CD4-positive, alpha-beta T cell treated with Interleukin-4 for 1 hour (primary cell): ENCODE measurements around the gene GPR31.

Experiments
- DNase-seq, 2 donors: peaks; one replicate each; pipeline ENCODE4 v3.0.0-alpha.2; 2020 to 2022

Gene GPR31

DNA sequence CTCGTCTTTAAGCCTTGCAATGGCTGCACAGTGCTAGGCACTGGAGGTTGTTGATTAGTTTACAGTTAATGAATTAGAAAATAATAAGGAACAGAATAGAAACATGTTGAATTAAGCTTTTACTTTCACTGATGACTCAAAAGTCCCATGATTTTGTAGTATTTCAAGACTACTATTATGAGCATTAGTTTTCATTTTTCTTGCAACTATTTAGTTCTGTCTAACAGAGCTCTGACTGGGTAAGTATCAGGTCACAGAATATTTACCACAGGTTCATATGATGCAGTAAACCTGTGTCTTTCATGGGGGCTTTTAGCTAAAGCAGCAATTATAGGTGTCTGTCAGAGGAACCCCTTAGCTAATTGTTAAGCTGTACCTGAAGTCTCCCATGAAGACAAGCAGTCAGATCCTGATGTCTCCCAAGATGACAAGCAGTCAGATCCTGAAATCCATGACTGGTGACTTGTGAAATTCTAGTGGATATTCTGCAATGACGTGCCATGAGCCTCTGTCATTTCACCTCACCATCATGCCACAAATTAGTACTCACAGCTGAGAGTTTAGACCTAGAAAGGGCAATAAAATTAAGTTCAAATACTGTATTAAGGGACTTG is 8.2 kb upstream of the GPR31 start:
- no peak for DNase-seq

DNA sequence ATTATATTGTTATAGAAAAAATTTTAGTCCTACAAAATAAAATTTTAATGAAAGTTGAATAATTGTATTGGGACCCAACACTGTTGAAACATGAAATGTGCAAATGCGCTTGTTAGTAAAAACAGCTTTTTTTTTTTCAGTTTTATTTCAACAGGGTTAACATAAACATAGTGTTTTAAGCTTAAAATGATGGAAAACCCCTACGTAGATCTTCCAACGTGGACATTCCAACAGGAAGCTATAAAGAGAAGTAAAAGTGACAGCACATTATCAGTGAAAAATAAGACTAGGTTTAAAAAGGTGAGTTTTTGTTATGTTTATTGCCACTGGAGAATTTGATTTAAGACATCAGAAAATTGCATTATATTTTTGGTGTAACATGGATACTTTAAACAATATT is 6.5 kb upstream of the GPR31 start:
- no peak for DNase-seq

DNA sequence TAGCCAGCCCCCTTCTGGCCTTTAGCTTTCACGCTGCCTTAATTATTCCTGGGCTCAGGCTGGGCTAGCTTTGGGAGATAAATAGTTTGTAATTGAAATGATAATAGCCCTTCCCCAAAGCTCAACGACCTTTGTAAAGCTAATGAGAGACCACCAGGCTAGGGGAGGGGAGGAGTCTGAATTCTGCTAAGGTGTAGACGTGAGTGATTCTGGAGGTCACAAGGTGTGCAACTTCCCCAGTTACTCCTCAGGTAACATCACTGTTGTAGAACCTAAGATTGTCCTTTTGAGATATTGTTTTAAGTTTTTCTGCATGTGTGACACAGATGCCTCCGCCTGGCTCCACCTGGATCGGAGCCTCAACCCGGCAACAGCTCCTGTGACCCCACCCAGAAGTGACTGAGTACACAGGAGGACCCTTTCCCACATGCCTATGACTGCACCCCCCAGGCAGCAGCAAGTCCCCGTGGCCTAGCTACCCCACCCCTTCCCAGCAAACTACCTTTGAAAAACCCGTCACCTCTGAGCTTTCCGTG is 5.8 kb upstream of the GPR31 start:
- no peak for DNase-seq

DNA sequence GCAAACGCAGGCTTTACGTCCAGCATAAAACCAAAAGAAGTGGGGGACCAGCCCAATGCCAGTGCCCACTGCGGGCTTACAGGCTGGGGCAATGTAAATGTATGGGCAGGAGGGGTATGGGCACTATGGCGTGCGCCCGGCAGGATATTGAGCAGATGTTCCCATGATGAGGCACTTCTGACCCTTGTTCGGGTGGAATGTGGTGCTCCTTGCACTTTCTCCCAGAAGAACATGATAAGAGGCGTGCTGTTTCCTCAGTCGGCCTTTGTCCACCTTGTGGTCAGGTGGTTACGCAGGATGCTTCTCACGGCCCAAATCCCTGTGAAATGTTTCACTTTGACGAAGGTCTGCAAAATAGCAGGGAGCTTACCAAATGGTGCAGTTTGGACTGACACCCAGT is 4.8 kb upstream of the GPR31 start:
- DNase-seq = no peak

DNA sequence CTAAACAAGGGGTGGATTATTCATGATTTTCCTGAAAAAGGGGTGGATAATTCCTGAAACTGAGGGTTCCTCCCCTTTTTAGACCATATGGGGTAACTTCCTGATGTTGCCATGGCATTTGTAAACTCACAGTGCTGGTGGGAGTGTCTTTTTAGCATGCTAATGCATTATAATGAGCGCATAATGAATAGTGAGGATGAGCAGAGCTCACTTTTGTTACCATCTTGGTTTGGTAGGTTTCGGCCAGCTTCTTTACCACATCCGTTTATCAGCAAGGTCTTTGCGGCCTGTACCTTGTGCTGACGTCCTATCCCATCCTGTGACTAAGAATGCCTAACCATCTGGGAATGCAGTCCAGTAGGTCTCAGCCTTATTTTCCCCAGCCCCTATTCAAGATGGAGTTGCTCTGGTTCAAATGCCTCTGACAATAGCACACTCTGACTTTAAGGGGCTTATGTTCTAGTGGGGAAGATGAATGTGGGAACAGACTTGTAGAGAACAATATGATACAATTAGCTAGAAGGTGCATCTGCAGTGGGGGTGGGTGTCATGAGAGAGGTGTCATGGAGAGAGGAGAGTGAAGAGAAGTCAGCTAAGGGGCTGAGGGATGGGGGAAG is 4.2 kb upstream of the GPR31 start:
- no peak for DNase-seq

DNA sequence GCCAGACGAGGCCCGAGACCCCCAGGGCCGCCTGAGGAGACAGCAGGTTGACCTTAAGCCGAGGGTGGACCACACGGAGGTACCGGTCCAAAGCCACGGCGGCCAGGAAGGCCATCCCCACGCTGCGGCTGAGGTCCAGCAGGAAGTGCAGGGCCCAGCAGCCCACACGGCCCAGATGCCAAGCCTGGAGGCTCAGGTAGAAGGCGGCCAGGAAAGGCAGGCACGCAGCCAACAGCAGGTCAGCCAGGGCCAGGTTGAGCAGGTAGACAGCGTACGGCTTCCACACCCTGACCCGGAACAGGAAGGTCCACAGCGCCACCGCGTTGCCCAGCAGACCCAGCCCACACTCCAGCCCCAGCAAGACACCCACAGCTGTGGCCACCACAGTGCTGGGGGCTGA is 366 bp downstream of the GPR31 start:
- DNase-seq = no peak

DNA sequence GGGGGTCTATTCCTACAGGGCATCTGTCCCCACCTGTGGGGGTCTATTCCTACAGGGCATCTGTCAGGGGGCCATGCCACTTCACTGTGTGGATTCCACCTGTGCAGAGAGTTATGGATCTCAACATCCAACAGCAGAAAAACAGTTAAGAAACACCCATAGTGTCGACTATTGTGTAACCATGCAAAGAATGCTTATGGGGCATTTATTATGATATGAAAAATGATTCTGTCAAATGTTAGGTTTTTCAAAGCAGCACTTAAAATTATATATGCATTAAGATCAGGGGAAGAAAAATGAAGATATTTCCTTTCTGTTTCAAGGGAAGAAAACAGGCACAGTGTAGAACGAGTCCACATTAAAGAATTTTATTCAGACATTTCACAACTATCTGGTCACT is 2.9 kb downstream of the GPR31 start:
- no peak for DNase-seq

DNA sequence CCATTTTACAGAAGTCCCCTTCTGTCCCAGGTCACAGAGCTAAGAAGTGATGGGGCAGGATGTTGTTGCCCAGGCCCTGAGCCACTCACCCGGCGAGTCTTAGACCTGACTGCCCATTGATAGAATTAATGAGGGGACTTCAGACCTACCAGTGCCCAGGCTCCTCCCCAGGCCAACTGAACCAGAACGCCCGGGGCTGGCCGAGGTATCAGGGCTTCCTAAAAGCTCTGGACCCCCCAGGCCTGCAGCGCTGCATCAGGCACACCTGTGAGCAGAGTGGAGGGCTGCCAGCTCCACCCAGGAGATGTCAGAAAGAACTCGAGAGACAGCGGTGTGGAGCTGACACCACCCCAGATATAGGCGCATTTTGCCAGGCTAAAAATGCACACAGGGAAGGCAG is 3.5 kb downstream of the GPR31 start:
- DNase-seq = no peak

DNA sequence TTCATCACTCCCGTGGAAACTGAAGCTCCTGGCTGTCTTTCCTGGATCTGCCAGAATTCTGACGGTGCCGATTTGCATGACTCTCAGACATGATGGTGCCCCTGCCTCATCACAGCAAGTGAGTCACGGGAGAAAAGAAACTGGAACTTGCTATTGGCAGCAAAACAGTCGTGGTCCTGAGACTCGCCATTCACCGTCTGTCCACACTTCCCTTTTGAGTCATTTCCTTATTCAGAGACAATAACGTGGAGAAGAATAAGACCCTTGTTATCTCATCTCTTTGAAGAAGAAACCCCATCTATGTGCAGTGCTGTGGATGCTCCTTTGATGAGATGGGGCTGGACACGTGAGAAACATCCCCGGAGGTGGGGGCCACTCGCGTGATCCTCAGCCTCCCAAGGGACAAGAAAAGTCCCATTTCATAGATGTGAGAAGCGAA is 4.2 kb downstream of the GPR31 start:
- DNase-seq = peak in 1 of 2 donors; percentile 65

DNA sequence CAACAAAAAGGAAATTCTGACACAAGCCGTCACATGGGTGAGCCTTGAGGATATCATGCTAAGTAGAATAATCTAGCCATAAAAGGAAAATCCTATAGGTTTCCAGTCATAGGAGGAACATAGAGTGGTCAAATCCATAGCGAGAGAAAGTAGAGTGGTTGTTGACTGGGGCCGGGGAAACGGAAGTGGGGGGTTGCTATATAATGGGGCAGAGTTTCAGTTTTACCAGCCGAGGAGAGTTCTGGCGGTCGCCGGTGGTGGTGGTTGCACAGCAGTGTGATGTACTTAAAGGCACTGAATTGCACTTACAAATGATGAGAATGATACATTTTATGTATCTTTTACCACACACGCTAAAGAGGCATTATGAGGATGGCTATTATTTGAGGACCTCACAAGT is 4.9 kb downstream of the GPR31 start:
- no peak for DNase-seq

DNA sequence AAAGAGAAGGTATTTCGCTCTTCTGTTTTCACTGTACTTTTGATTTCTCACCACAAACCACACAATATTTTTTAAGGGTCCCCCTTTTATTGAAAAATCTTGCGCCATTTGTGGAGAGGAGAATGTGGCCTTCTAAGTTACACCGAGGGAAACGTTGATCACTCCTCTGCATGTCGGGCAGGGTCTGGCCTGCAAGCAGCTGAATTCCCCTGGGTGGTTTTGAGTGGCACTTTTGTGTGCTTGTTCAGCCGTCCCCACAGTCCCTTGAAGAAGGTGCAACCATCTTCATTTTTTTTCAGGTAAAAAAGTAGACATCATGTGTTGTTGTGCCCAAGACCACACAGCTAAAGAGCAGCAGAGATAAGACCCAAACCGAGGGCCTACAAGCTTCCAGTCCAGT is 6.1 kb downstream of the GPR31 start:
- DNase-seq = no peak

DNA sequence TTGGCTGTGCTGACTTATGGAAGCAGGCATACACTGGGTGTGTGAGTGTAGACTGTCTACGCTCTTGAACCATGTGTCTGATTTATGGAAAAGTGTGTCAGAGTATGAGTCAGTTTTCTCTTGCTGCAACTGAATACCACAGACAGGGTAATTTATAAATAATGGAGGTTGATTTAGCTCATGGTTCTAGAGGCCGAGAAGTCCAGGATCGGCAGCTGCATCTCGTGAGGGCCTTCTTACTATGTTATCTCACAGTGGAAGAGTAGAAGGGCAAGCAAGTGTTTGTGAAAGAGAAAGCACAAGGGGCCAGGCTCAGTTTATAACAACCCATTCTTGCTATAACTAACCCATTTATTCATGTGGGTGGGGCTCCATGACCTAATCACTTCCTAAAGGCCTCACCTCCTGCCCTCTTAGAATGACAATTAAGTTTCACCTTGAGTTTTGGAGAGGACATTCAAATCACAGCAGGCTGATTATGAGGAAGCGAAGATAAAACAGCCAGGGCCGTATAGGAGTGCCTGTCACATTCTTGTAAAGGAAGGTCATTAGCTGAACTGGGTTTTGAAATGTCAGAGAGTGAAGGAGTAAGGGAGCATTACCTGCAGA is 6.7 kb downstream of the GPR31 start:
- no peak for DNase-seq

DNA sequence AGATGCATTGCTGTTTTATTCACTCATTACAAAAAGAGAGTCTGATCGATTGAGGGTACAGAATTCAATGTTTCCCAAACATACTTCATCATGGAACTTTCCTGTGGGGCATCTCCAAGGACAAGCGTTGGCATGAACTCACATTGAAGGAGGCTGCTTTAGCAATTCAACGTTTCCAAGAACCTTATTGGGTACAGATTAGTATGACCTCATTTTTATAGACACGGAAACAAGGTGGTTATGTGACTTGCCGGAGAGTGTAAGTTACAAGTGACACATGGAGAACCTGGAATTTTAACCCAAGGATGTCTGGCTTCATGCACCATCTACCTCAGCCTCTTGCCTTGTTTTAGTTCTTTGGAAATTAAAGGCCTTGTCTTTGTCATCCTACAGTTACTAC is 8.8 kb downstream of the GPR31 start:
- no peak for DNase-seq

DNA sequence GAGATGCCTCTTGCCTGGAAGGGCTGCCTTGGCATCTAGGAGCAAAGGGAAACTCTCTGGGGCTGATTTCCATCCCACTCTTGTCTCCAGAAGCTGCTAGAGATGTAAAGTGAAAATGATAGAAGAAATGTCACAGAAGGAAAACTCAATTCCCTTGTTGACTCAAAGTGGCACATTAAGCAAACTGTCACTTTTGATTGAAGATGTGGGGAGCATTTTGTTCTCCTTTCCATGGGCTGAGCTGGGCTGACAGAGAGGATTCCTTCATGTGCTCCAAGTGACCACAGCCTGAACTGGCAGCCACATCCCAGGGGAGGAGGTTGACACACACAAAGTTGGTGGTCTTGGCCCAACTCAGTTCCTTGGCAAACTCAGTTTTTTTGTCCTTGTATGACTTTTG is 9.8 kb downstream of the GPR31 start:
- DNase-seq = no peak

DNA sequence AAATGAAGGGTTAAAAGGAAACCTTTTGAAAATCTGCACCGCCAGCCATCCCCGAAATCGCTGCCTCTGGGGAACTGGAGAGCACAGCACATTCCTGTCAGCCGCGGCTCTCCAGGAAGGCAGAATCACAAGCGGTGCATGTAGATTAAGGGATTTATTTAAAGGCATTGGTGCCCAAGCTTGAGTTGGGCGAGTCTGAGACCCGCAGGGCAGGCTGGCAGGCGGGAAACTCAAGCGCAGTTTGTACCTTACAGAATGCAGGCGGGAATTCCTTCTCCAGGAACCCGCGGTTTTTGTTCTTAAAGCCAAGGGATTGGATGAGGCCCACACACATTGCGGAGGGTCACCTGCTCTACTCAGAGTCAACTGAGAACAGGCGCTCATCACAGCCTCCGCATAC is 10.8 kb downstream of the GPR31 start:
- DNase-seq = no peak

DNA sequence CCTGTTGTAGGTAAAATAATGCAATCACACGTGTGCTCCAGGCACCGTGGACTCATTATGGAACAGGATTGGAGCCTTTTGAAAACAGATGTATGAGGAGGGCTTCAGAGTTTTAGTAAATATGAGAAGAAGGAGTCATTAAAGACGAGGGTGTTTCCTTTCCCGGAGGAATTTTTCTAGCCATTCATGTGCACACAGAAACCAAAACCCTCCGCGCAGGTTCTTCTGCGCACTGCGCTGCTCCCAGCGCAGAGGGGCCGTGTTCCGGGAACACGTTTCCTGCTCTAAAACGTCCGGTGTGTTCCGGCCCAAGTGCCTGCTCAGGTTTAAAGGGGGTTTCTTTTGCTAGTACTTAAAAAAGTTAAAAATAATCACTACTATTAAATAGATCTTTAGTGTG is 11.6 kb downstream of the GPR31 start:
- DNase-seq = no peak

DNA sequence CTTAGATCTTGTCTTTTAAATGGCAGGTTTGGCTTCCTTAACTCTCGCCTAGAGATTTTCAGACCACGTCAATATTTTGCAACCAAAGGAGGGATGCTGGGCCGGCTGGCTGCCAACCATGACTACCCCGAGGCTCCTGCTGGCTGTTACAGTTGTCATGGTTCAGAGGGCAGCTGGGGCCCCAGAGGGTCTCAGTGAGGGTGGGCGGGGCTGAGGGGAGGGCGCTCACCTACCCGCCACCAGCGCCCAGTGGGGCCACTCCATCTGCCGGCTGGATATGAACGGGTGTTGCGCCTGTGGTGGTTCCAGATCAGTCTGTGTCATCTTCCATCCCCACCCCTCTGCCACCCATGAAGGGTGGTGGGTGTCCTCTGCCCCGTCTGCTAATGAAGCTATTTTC is 12.3 kb downstream of the GPR31 start:
- no peak for DNase-seq

DNA sequence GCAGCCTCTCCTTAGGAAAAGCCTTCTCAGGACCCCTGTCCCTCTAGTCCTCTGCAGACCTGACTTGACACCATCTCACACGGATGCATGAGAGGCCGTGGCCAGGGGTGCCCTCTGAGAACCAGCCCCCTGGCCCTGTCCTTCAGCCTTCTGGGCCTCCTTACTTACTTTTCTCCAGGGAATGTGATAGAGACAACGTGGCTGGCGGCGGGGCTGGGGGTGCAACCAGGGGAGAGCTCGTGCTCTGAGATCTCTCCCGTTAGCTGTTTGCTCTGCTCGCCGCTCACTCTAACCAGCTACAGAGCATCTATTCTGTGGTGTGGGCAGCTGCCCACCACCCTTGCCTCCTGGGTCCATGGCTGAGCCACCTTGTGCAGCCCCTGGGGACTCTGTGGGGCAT is 14.7 kb downstream of the GPR31 start:
- DNase-seq = no peak

DNA sequence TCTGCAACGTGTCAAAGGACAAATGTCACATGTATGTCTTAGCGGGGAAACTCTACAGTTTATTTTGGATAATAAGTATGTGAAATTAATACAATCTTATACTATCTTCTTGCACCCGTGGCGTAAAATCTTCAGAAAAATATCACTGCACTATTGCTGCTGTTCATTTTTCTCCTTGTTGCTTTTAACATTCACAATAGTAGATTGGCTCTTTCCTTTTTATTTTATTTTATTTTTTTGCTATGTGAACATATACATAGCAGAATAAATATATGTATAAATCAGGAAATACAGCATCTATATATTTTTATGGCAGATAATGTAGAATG is 15.4 kb downstream of the GPR31 start:
- no peak for DNase-seq

DNA sequence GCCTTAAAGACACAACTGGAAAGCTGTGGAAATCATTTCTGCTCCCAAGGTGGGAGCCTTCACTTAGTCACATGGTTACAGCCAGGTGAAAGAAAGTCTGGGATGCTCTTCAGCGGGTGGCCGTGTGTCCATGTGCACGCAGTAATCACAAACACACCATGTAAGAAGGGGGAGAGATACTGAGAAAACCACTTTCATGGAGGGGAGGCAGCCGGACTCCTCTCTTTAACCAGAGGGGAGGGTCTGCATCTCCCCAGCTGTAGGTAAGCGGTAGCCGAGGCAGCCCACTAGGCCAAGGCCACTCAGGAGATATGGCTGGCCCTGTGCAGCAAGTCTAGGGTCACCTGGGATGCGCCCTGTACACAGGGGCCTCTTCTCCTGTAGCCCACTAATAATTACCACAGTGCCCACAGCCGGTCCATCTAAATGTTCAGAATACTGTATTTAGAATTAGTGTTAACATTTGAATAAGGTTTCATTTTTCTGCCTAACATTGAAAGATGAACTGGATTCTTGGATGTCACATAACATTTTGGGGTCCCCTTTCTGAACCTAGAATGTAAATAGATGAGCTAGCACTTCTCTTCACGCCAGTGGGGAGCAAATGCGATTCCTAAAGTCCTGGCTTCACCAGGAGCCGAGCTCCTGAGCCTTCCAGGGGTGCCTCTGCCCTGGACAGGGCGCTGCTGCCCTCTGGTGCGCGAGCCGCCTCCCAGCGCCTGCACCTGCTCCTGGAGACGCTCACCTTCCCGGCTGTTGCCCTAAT is 15.9 kb downstream of the GPR31 start:
- DNase-seq = peak; percentile 58 to 61

DNA sequence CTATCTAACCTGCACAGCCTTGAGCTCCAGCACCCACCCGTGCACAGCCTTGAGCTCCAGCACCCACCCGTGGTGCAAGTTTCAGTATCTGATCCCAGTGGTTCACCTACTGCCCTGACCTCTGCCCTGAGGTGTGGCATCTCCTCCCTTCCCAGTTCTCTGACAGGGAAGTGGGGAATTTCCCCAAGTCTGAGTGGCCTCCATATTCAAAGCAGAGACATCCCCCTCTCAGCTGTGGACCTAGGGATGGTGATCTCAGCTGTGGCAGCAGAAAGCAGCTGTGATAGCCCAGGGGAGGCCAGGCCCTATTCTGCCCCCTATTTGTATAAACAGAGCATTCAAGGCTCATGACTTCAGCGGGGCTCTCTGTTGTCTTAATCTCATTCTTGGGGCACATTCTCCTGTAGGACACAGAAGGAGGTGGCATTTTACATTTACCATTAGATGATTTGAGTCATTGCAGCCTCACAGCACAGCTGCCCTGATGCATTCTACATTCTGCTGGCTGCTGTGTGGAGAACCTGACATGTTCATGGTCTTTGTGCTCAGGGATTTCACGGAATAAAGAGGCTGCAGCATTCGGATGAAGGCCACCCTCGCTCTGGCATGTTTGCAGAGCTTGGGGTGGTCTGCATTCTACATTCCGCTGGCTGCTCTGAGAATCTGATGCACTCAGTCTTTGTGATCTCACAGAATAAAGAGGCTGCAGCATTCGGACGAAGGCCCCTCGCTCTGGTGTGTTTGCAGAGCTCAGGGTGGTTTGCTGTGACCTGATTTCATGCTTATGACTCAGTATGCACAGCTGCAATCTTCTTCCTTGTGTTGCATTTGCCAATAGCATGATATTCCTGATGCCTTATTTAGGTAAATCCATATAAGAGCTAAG is 16.9 kb downstream of the GPR31 start:
- no peak for DNase-seq

DNA sequence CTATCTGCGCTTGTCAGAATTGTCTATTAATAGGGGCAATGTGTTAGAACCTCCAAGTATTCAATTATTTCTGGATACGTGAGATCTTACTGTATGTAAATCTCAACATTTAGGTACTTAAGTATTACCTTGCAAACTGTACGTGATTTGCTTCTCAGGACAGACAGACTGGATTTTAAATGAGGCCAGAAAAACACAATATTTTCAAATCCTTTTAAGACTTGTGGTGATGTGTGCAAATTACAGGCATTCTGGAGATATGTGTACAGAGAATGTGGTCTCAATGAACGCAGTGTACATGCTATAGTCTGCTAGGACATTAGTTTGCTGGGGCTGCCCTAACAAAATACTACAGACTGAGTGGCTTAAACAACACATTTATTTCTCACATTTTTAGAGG is 18.0 kb downstream of the GPR31 start:
- no peak for DNase-seq

DNA sequence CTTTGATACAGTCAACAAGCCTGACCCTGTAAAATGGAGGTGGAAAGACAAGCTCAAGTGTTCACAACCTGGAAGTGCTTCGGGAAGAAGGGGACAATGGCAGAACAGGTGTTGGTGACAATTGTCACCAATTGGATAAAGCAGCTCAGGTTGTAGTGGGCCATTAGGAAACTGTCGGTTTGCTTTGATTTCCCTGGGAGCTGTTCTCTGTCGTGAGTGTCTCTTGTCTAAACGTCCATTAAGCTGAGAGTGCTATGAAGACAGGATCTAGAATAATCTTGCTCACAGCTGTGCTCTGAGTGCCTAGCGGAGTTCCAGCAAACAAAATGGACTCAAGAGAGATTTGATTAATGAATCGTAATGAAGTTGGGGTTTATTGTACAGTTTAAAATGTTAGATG is 19.9 kb downstream of the GPR31 start:
- no peak for DNase-seq
